Astrocyte (in vitro differentiated cells and primary cell): ENCODE results near the gene MCOLN1. TPM values are rescaled to one million over a fixed set of nuclear protein-coding genes. Genes with fewer than 3 reads are reported as not detected.

Source experiments
- DNase-seq: peaks from one replicate; pipeline ENCODE4 v3.0.0-alpha.2; 2010; ENCODE audit warnings: low read depth
- FAIRE-seq: peaks from 2 replicates; lab custom pipeline; 2011; peaks lifted over from hg19 to GRCh38; lab: Jason Lieb, UNC
- H2AFZ ChIP-seq: 2 replicates; pipeline ENCODE4 v1.6.0; 2012; ENCODE audit warnings: low read depth, low read length, inconsistent platforms
- H3K27ac ChIP-seq: 2 replicates; pipeline ENCODE4 v1.5.1; 2011; ENCODE audit warnings: low read depth, low read length, inconsistent platforms
- H3K27me3 ChIP-seq: 2 replicates; pipeline ENCODE4 v1.6.0; 2011; ENCODE audit warnings: low read length, inconsistent platforms; ENCODE audit not compliant: insufficient read depth
- H3K36me3 ChIP-seq: 2 replicates; pipeline ENCODE4 v1.5.1; 2011; ENCODE audit warnings: low read length, inconsistent platforms; ENCODE audit not compliant: insufficient read depth
- H3K4me1 ChIP-seq: 2 replicates; pipeline ENCODE4 v1.5.1; 2011; ENCODE audit warnings: low read length, inconsistent platforms; ENCODE audit not compliant: insufficient read depth
- H3K4me2 ChIP-seq: 2 replicates; pipeline ENCODE4 v1.6.0; 2012; ENCODE audit warnings: low read length, inconsistent platforms
- H3K4me3 ChIP-seq: 2 replicates; pipeline ENCODE4 v1.5.1; 2011; ENCODE audit warnings: low read depth, mild to moderate bottlenecking, low read length, inconsistent platforms; ENCODE audit not compliant: insufficient read depth
- H3K79me2 ChIP-seq: 2 replicates; pipeline ENCODE4 v1.6.0; 2012; ENCODE audit warnings: mild to moderate bottlenecking, low read length, inconsistent platforms; ENCODE audit not compliant: insufficient read depth
- H3K9ac ChIP-seq: 2 replicates; pipeline ENCODE4 v1.6.0; 2012; ENCODE audit warnings: mild to moderate bottlenecking, low read length, inconsistent platforms
- H3K9me3 ChIP-seq: 2 replicates; pipeline ENCODE4 v1.5.1; 2012; ENCODE audit warnings: low read depth, mild to moderate bottlenecking, low read length, inconsistent platforms; ENCODE audit not compliant: insufficient read depth
- H4K20me1 ChIP-seq: 2 replicates; pipeline ENCODE4 v1.6.0; 2012; ENCODE audit warnings: low read length, inconsistent platforms; ENCODE audit not compliant: insufficient read depth
- H3K27ac Mint-ChIP-seq: one replicate; pipeline ENCODE4 v1.8.0; 2021; ENCODE audit warnings: mild to moderate bottlenecking, mixed read lengths; ENCODE audit not compliant: unreplicated experiment
- H3K27me3 Mint-ChIP-seq: one replicate; pipeline ENCODE4 v1.8.0; 2021; ENCODE audit warnings: low read depth, mixed read lengths; ENCODE audit not compliant: unreplicated experiment
- H3K36me3 Mint-ChIP-seq: one replicate; pipeline ENCODE4 v1.8.0; 2021; ENCODE audit warnings: low read depth, mixed read lengths; ENCODE audit not compliant: unreplicated experiment
- H3K4me1 Mint-ChIP-seq: one replicate; pipeline ENCODE4 v1.8.0; 2021; ENCODE audit warnings: low read depth, mixed read lengths; ENCODE audit not compliant: unreplicated experiment
- H3K4me3 Mint-ChIP-seq: one replicate; pipeline ENCODE4 v1.8.0; 2021; ENCODE audit warnings: mild to moderate bottlenecking, moderate library complexity, mixed read lengths; ENCODE audit not compliant: unreplicated experiment
- H3K9me3 Mint-ChIP-seq: one replicate; pipeline ENCODE4 v1.8.0; 2021; ENCODE audit warnings: mild to moderate bottlenecking, mixed read lengths; ENCODE audit not compliant: unreplicated experiment
- CTCF ChIP-seq: IDR thresholded peaks from 2 replicates; pipeline ENCODE4 v1.5.1; 2011; ENCODE audit warnings: low read depth, mild to moderate bottlenecking, inconsistent platforms, low read length, moderate library complexity; ENCODE audit not compliant: insufficient read depth
- EZH2 ChIP-seq: IDR thresholded peaks from 2 replicates; pipeline ENCODE4 v1.6.1; 2012; ENCODE audit warnings: mild to moderate bottlenecking, low read length, inconsistent platforms; ENCODE audit not compliant: insufficient read depth
- total RNA-seq: library from RNA; stranded (reverse); gene quantifications from 2 replicates; pipeline ENCODE4 v1.2.1, GENCODE V29; 2021

MCOLN1 gene
- total RNA-seq, 1 donor from 2014 or later: 26.2 TPM

- TF ChIP-seq CTCF: no peak
- TF ChIP-seq EZH2: no peak
- Histone ChIP-seq H4K20me1 (no peaks in the 10 kb centered on the region), H3K27me3 (no peaks in the 10 kb centered on the region), H2AFZ (no peak overlapping the region), H3K36me3 (no peaks in the 10 kb centered on the region), H3K9me3 (no peaks in the 10 kb centered on the region), H3K4me3 (no peak overlapping the region), H3K4me2 (no peak overlapping the region), H3K4me1 (peaks cover 7% of the 10 kb centered on the region), H3K27ac (no peak overlapping the region), H3K79me2 (no peaks in the 10 kb centered on the region), H3K9ac (no peak overlapping the region)
- Mint-ChIP-seq H3K36me3 (no peaks in the 10 kb centered on the region), H3K27ac (no peak overlapping the region), H3K27me3 (peaks cover 17% of the 10 kb centered on the region), H3K4me3 (no peak overlapping the region), H3K4me1 (peaks cover 1% of the 10 kb centered on the region), H3K9me3 (no peaks in the 10 kb centered on the region)
- no peak for DNase-seq
- no peak for FAIRE-seq
Observed at GRCh38 chr19:7492558-7492957, 29.9 kb upstream of the MCOLN1 start.

- H3K9me3 ChIP-seq: no peaks in the 10 kb centered on the region
- peak overlapping the region; percentile 0 for H3K4me2 ChIP-seq
- peak overlapping the region; percentile 27 for H2AFZ ChIP-seq
- no peaks in the 10 kb centered on the region for H3K79me2 ChIP-seq
- no peaks in the 10 kb centered on the region for H3K36me3 Mint-ChIP-seq
- H3K36me3 ChIP-seq: no peaks in the 10 kb centered on the region
- no peak overlapping the region for H3K4me3 ChIP-seq
- no peak overlapping the region for H3K27ac ChIP-seq
- H3K4me3 Mint-ChIP-seq: no peak overlapping the region
- peaks cover 31% of the 10 kb centered on the region for H3K27me3 Mint-ChIP-seq
- no peak for DNase-seq
- H3K9me3 Mint-ChIP-seq: no peaks in the 10 kb centered on the region
- no peaks in the 10 kb centered on the region for H3K27me3 ChIP-seq
- H4K20me1 ChIP-seq: no peaks in the 10 kb centered on the region
- FAIRE-seq: no peak
- TF ChIP-seq EZH2 (no peak), CTCF (no peak)
- H3K9ac ChIP-seq: no peak overlapping the region
- H3K27ac Mint-ChIP-seq: no peak overlapping the region
- H3K4me1 Mint-ChIP-seq: peaks cover 1% of the 10 kb centered on the region
- no peaks in the 10 kb centered on the region for H3K4me1 ChIP-seq
Observed at GRCh38 chr19:7494416-7495098, 27.9 kb upstream of the MCOLN1 start.

- no peak for FAIRE-seq
Observed at GRCh38 chr19:7497292-7497691, 25.1 kb upstream of the MCOLN1 start.

More at GRCh38 chr19:7497292-7497691, 25.1 kb upstream of the MCOLN1 start:
- no peak for DNase-seq
- no peaks in the 10 kb centered on the region for H3K36me3 ChIP-seq
- Mint-ChIP-seq H3K4me3 (no peak overlapping the region), H3K9me3 (no peaks in the 10 kb centered on the region), H3K27me3 (peaks cover 46% of the 10 kb centered on the region), H3K27ac (no peak overlapping the region), H3K36me3 (no peaks in the 10 kb centered on the region), H3K4me1 (peaks cover 1% of the 10 kb centered on the region)
- H4K20me1 ChIP-seq: no peaks in the 10 kb centered on the region
- no peak for TF ChIP-seq EZH2
- TF ChIP-seq CTCF: peak; percentile 40
- no peak overlapping the region for H3K27ac ChIP-seq
- H3K4me3 ChIP-seq: no peak overlapping the region
- H3K4me2 ChIP-seq: no peak overlapping the region
- no peaks in the 10 kb centered on the region for H3K9me3 ChIP-seq
- no peaks in the 10 kb centered on the region for H3K4me1 ChIP-seq
- H3K79me2 ChIP-seq: no peaks in the 10 kb centered on the region
- H3K9ac ChIP-seq: no peak overlapping the region
- H3K27me3 ChIP-seq: no peaks in the 10 kb centered on the region
- H2AFZ ChIP-seq: no peak overlapping the region
